EH (cell line): ENCODE results near the gene RAPGEF1.
"Not testable (repeated sequence)": the region's sequence is repeated elsewhere in the genome, so short reads cannot be mapped to it uniquely, and the experiment has no call there.

ENCODE experiments used
- DNase-seq: peaks from one replicate; pipeline ENCODE4 v3.0.0-alpha.2; 2015; ENCODE audit warnings: low read depth

RAPGEF1 gene

GRCh38 chr9:131668439-131669268 lies 71.2 kb downstream of the RAPGEF1 start:
- DNase-seq = peak; percentile 83

- DNase-seq = no peak
These were observed 71.8 kb downstream of the RAPGEF1 start for GRCh38 chr9:131668057-131668438.

GRCh38 chr9:131667576-131667975 lies 72.3 kb downstream of the RAPGEF1 start:
- DNase-seq = peak; percentile 22

- DNase-seq = no peak
These were observed 73.1 kb downstream of the RAPGEF1 start for GRCh38 chr9:131666774-131667173.

GRCh38 chr9:131666029-131666428 lies 73.8 kb downstream of the RAPGEF1 start:
- no peak for DNase-seq

GRCh38 chr9:131663288-131663687 lies 76.6 kb downstream of the RAPGEF1 start:
- DNase-seq = no peak

- DNase-seq = not testable (repeated sequence)
These were observed 77.6 kb downstream of the RAPGEF1 start for GRCh38 chr9:131662289-131662621.

GRCh38 chr9:131661568-131662288 lies 78.1 kb downstream of the RAPGEF1 start:
- no peak for DNase-seq

GRCh38 chr9:131660466-131661405 lies 79.1 kb downstream of the RAPGEF1 start:
- no peak for DNase-seq

- DNase-seq = peak; percentile 92
These were observed 81.3 kb downstream of the RAPGEF1 start for GRCh38 chr9:131658377-131659129.

- peak; percentile 78 for DNase-seq
These were observed 81.9 kb downstream of the RAPGEF1 start for GRCh38 chr9:131657940-131658339.

- no peak for DNase-seq
These were observed 82.4 kb downstream of the RAPGEF1 start for GRCh38 chr9:131657456-131657855.

- DNase-seq = no peak
These were observed 82.9 kb downstream of the RAPGEF1 start for GRCh38 chr9:131657037-131657377.

- DNase-seq = no peak
These were observed 83.4 kb downstream of the RAPGEF1 start for GRCh38 chr9:131656356-131657036.

GRCh38 chr9:131654369-131654768 lies 85.5 kb downstream of the RAPGEF1 start:
- not testable (repeated sequence) for DNase-seq

GRCh38 chr9:131651599-131651998 lies 88.3 kb downstream of the RAPGEF1 start:
- peak; percentile 62 for DNase-seq

- no peak for DNase-seq
These were observed 88.7 kb downstream of the RAPGEF1 start for GRCh38 chr9:131651160-131651559.

GRCh38 chr9:131650254-131650653 lies 89.6 kb downstream of the RAPGEF1 start:
- DNase-seq = peak; percentile 88

GRCh38 chr9:131649646-131650045 lies 90.2 kb downstream of the RAPGEF1 start:
- DNase-seq = no peak

- peak; percentile 77 for DNase-seq
These were observed 94.6 kb downstream of the RAPGEF1 start for GRCh38 chr9:131645078-131645776.
